OCI-LY3 (cell line): ENCODE data around the gene PTPRU.

Source experiments
- CTCF ChIP-seq: fragments of 200-600, 300-600 bp; sonication (generic); IDR thresholded peaks from 2 replicates; pipeline ENCODE4 v1.5.1; 2014; ENCODE audit warnings: antibody characterized with exemption, low read length, low read depth
- EZH2phosphoT487 ChIP-seq: fragments of 200-600 bp; shearing (Covaris generic); IDR thresholded peaks from 2 replicates; pipeline ENCODE4 v1.6.1; 2018; ENCODE audit warnings: antibody characterized with exemption, mixed run types, low read depth

- TF ChIP-seq CTCF, result no peak
- no peak for TF ChIP-seq EZH2phosphoT487
Observed at GRCh38 chr1:29330089-29330488, 93.8 kb downstream of the PTPRU start.
